K562 (cell line): ENCODE results near the gene KCNK7. TPM values are rescaled to one million over a fixed set of nuclear protein-coding genes. Genes with fewer than 3 reads are reported as not detected.

Experiments used
- E2F8 ChIP-seq: fragments of 450-650 bp; IDR thresholded peaks from 2 replicates; pipeline ENCODE4 v1.7.1; 2018; ENCODE audit warnings: mild to moderate bottlenecking, low read depth; ENCODE audit not compliant: partially characterized antibody
- ELF2 ChIP-seq: fragments of 250-450 bp; sonication (Bioruptor Pico); IDR thresholded peaks from 2 replicates; pipeline ENCODE4 v1.5.0; 2021; ENCODE audit warnings: mild to moderate bottlenecking
- EP400 ChIP-seq: fragments of 450-650 bp; IDR thresholded peaks from 2 replicates; pipeline ENCODE4 v1.6.1; 2017; ENCODE audit warnings: antibody characterized with exemption, mild to moderate bottlenecking, moderate library complexity
- ERF ChIP-seq: fragments of 450-650 bp; formaldehyde crosslinking; IDR thresholded peaks from 2 replicates; pipeline ENCODE4 v1.4.0; 2020; ENCODE audit warnings: mild to moderate bottlenecking, mixed read lengths
- GABPB1 ChIP-seq: sonication (generic); formaldehyde crosslinking; IDR thresholded peaks from 2 replicates; pipeline ENCODE4 v1.8.0; 2022; ENCODE audit warnings: mild to moderate bottlenecking, missing genetic modification reagents
- ILF3 ChIP-seq: fragments of 450-650 bp; IDR thresholded peaks from 2 replicates; pipeline ENCODE4 v1.6.1; 2018; ENCODE audit warnings: antibody characterized with exemption, mild to moderate bottlenecking, moderate library complexity, borderline replicate concordance
- ILK ChIP-seq: fragments of 450-650 bp; IDR thresholded peaks from 2 replicates; pipeline ENCODE4 v1.6.1; 2016; ENCODE audit warnings: missing genetic modification characterization, low read depth, mild to moderate bottlenecking, missing compliant biosample characterization, moderate library complexity, borderline replicate concordance
- MED1 ChIP-seq: sonication (generic); formaldehyde crosslinking; IDR thresholded peaks from 2 replicates; pipeline ENCODE4 v1.8.1; 2023; ENCODE audit warnings: missing genetic modification reagents, borderline replicate concordance
- RBM14 ChIP-seq: fragments of 200-400 bp; formaldehyde crosslinking; IDR thresholded peaks from 2 replicates; pipeline ENCODE4 v1.6.1; 2018; ENCODE audit warnings: low read depth, mild to moderate bottlenecking, low read length, moderate library complexity, borderline replicate concordance; ENCODE audit not compliant: insufficient read depth
- RNF219 ChIP-seq: fragments of 250-450 bp; sonication (Bioruptor Pico); IDR thresholded peaks from 2 replicates; pipeline ENCODE4 v1.5.0; 2022; ENCODE audit warnings: mild to moderate bottlenecking
- SETDB1 ChIP-seq: IDR thresholded peaks from one replicate; pipeline ENCODE4 v1.6.1; 2012; ENCODE audit warnings: low read length, control low read depth, inconsistent platforms
- ZBTB34 ChIP-seq: fragments of 250-450 bp; sonication (Bioruptor Pico); IDR thresholded peaks from 2 replicates; pipeline ENCODE4 v1.8.0; 2021; ENCODE audit warnings: mild to moderate bottlenecking, moderate library complexity
- ZNF146 ChIP-seq: IDR thresholded peaks from one replicate; pipeline ENCODE4 v1.6.1; 2018; ENCODE audit warnings: missing compliant biosample characterization; ENCODE audit not compliant: unreplicated experiment
- ZNF384 ChIP-seq: IDR thresholded peaks from 2 replicates; pipeline ENCODE4 v1.6.1; 2012; ENCODE audit warnings: low read depth, low read length, improper control_type of control experiment
- ZNF583 ChIP-seq: fragments of 250-450 bp; sonication (Bioruptor Pico); IDR thresholded peaks from 2 replicates; pipeline ENCODE4 v1.4.0; 2020
- ZNF644 ChIP-seq: fragments of 200-800 bp; sonication (Bioruptor generic); IDR thresholded peaks from 2 replicates; pipeline ENCODE4 v1.6.1; 2016; ENCODE audit warnings: low read depth, missing genetic modification characterization, missing compliant biosample characterization
- ZNF695 ChIP-seq: fragments of 450-650 bp; formaldehyde crosslinking; IDR thresholded peaks from 2 replicates; pipeline ENCODE4 v1.4.0; 2020; ENCODE audit warnings: mild to moderate bottlenecking, moderate library complexity
- ZNF830 ChIP-seq: fragments of 250-450 bp; sonication (Bioruptor Pico); IDR thresholded peaks from 2 replicates; pipeline ENCODE4 v1.5.0; 2021; ENCODE audit warnings: mild to moderate bottlenecking
- polyA plus RNA-seq, 8 experiments: library from polyadenylated mRNA; depleted of rRNA in 4 of 8; stranded (reverse) in 5 of 8; unstranded in 3 of 8; fragments of >200 nt; fragmentation: Nextera tagmentation in 2 of 8; fragmentation: Illumina TruSeq in 1 of 8; extraction: Ambion mirVana in 2 of 8; extraction: Trizol in 1 of 8; gene quantifications; 2 replicates each; pipeline versions ENCODE4 v1.2.1 to v1.2.3, GENCODE V29; 2011 to 2014; ENCODE audit warnings: inconsistent platforms in 1 of 8, missing spikeins in 1 of 8
- total RNA-seq, 7 experiments: library from RNA; depleted of rRNA in 6 of 7; stranded (reverse); fragments of >200 nt in 6 of 7; fragmentation: Illumina TruSeq in 2 of 7; extraction: Trizol in 2 of 7; gene quantifications; 2 replicates each; pipeline versions ENCODE4 v1.2.1 to v1.2.3, GENCODE V29; 2011 to 2021; ENCODE audit warnings: low replicate concordance in 1 of 7

KCNK7 gene
- total and polyA plus RNA-seq, 9 of the 15 experiments (the other 6 are each of a cell fraction or from before 2014, with no cell fraction given): 0.07 to 0.40 TPM; not detected in 7

- TF ChIP-seq ZBTB34 (CRISPR knock-in tag) (peak; percentile 40; the same call in 1 of the 2 replicates), ZNF695 (CRISPR knock-in tag) (no peak), ZNF583 (peak; percentile 19; the same call in 1 of the 2 replicates), RBM14 (no peak), E2F8 (no peak), EP400 (no peak; the same call in 1 of the 2 replicates), ZNF644 (tag) (no peak), RNF219 (CRISPR knock-in tag) (no peak), ILF3 (peak; percentile 89; the same call in 1 of the 2 replicates), ZNF384 (0 out of 2 replicates have a peak, but pooled peaks have one; percentile 26), MED1 (CRISPR knock-in tag) (no peak), ZNF146 (CRISPR knock-in tag) (no peak), SETDB1 (peak; percentile 57), ERF (CRISPR knock-in tag) (no peak), ELF2 (CRISPR knock-in tag) (0 out of 2 replicates have a peak, but pooled peaks have one; percentile 3), ZNF830 (0 out of 2 replicates have a peak, but pooled peaks have one; percentile 73), ILK (no peak), GABPB1 (CRISPR knock-in tag) (no peak; the same call in none of the 2 replicates)
Measured at GRCh38 chr11:65637794-65638419, 42.3 kb upstream of the KCNK7 start, which contains the start of gene SIPA1 (continued).
